Sigmoid colon (tissue), 4 donors: ENCODE measurements around the gene CLK3.

Source experiments
- CTCF ChIP-seq, 4 experiments: fragments of 450-650 bp in 3 of 4; fragments of 200-600 bp in 1 of 4; IDR thresholded peaks; one replicate each; pipeline ENCODE4 v1.5.1; 2016 to 2019; ENCODE audit warnings: antibody characterized with exemption in 4 of 4, mild to moderate bottlenecking in 3 of 4, moderate library complexity in 2 of 4
- EP300 ChIP-seq, 4 donors: sonication (generic); formaldehyde crosslinking; IDR thresholded peaks; one replicate each; pipeline ENCODE4 v1.6.1; 2017; ENCODE audit warnings: antibody characterized with exemption in 4 of 4
- POLR2A ChIP-seq, 2 donors: fragments of 450-650 bp; IDR thresholded peaks; one replicate each; pipeline ENCODE4 v1.6.1; 2016; ENCODE audit warnings: antibody characterized with exemption in 2 of 2, mild to moderate bottlenecking in 2 of 2, moderate library complexity in 2 of 2
- POLR2AphosphoS5 ChIP-seq, 4 donors: sonication (generic); formaldehyde crosslinking; IDR thresholded peaks; one replicate each; pipeline ENCODE4 v1.6.1; 2017; ENCODE audit warnings: antibody characterized with exemption in 4 of 4

GRCh38 chr15:74646480-74646879 lies 30.8 kb downstream of the CLK3 start:
- TF ChIP-seq CTCF (IDR thresholded peaks at IDR 0.05) (no peak), POLR2A (IDR thresholded peaks at IDR 0.05) (no peak), EP300 (IDR thresholded peaks at IDR 0.05) (no peak), POLR2AphosphoS5 (IDR thresholded peaks at IDR 0.05) (no peak)
